Nephron progenitor cell (in vitro differentiated cells): ENCODE data around the gene PCSK1N.

Experiments
- DNase-seq: peaks from one replicate; pipeline ENCODE4 v3.0.0; 2021
- H3K27ac Mint-ChIP-seq: 2 replicates; pipeline ENCODE4 v1.8.0; 2021; ENCODE audit warnings: mild to moderate bottlenecking, moderate library complexity, mixed read lengths
- H3K27me3 Mint-ChIP-seq: 2 replicates; pipeline ENCODE4 v1.8.0; 2021; ENCODE audit warnings: mild to moderate bottlenecking, low read depth, mixed read lengths; ENCODE audit not compliant: poor library complexity
- H3K36me3 Mint-ChIP-seq: 2 replicates; pipeline ENCODE4 v1.8.0; 2021; ENCODE audit warnings: low read depth, mixed read lengths
- H3K4me1 Mint-ChIP-seq: 2 replicates; pipeline ENCODE4 v1.8.0; 2021; ENCODE audit warnings: mixed read lengths
- H3K4me3 Mint-ChIP-seq: 2 replicates; pipeline ENCODE4 v1.8.0; 2021; ENCODE audit warnings: mild to moderate bottlenecking, moderate library complexity, mixed read lengths
- H3K9me3 Mint-ChIP-seq: 2 replicates; pipeline ENCODE4 v1.8.0; 2021; ENCODE audit warnings: mild to moderate bottlenecking, moderate library complexity, mixed read lengths
- TF ChIP-seq, protein P1 (sequence below): fragments of 200-600 bp; sonication (generic); IDR thresholded peaks from 2 replicates; pipeline ENCODE4 v1.5.0; 2021; ENCODE audit warnings: antibody characterized with exemption

PCSK1N gene

DNA sequence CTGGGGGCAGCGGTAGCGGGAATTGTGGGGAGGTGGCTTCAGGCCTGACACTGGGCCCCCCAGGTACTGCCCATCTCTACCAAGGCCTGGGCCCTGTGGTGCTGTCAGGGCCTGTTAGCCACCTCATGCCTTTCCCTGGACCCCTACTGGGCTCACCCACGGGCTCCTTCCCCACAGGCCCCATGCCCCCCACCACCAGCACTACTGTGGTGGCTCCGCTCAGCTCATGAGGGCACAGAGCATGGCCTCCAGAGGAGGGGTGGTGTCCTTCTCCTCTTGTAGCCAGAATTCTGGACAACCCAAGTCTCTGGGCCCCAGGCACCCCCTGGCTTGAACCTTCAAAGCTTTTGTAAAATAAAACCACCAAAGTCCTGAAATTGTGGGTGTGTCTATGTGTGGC lies 41.5 kb downstream of the PCSK1N start:
- TF ChIP-seq, protein P1, sequence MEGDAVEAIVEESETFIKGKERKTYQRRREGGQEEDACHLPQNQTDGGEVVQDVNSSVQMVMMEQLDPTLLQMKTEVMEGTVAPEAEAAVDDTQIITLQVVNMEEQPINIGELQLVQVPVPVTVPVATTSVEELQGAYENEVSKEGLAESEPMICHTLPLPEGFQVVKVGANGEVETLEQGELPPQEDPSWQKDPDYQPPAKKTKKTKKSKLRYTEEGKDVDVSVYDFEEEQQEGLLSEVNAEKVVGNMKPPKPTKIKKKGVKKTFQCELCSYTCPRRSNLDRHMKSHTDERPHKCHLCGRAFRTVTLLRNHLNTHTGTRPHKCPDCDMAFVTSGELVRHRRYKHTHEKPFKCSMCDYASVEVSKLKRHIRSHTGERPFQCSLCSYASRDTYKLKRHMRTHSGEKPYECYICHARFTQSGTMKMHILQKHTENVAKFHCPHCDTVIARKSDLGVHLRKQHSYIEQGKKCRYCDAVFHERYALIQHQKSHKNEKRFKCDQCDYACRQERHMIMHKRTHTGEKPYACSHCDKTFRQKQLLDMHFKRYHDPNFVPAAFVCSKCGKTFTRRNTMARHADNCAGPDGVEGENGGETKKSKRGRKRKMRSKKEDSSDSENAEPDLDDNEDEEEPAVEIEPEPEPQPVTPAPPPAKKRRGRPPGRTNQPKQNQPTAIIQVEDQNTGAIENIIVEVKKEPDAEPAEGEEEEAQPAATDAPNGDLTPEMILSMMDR: no peak
- H3K4me1 Mint-ChIP-seq: peaks cover 8% of the 10 kb centered on the region
- no peaks in the 10 kb centered on the region for H3K36me3 Mint-ChIP-seq
- DNase-seq: no peak
- peaks cover 50% of the 10 kb centered on the region for H3K9me3 Mint-ChIP-seq
- H3K4me3 Mint-ChIP-seq: no peak overlapping the region
- peaks cover 14% of the 10 kb centered on the region for H3K27me3 Mint-ChIP-seq
- H3K27ac Mint-ChIP-seq: no peak overlapping the region

DNA sequence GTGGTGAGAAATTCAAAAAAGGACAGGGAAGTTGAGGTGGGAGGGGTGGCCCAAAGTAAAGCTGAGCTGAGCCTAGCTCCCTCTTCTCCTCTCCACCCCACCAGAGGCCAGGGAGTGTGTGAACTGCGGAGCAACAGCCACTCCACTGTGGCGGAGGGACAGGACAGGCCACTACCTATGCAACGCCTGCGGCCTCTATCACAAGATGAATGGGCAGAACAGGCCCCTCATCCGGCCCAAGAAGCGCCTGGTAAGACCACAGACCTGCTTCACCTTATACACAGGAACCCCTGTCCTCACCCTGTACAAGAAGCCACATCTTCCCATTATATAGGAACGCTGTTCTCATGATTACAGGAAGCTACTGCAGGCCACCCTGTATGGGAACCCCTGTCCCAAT lies 43.2 kb downstream of the PCSK1N start:
- Mint-ChIP-seq H3K27me3 (peaks cover 22% of the 10 kb centered on the region), H3K36me3 (no peaks in the 10 kb centered on the region), H3K9me3 (peaks cover 57% of the 10 kb centered on the region), H3K27ac (no peak overlapping the region), H3K4me1 (peaks cover 8% of the 10 kb centered on the region), H3K4me3 (no peak overlapping the region)
- TF ChIP-seq, protein P1: no peak
- no peak for DNase-seq

DNA sequence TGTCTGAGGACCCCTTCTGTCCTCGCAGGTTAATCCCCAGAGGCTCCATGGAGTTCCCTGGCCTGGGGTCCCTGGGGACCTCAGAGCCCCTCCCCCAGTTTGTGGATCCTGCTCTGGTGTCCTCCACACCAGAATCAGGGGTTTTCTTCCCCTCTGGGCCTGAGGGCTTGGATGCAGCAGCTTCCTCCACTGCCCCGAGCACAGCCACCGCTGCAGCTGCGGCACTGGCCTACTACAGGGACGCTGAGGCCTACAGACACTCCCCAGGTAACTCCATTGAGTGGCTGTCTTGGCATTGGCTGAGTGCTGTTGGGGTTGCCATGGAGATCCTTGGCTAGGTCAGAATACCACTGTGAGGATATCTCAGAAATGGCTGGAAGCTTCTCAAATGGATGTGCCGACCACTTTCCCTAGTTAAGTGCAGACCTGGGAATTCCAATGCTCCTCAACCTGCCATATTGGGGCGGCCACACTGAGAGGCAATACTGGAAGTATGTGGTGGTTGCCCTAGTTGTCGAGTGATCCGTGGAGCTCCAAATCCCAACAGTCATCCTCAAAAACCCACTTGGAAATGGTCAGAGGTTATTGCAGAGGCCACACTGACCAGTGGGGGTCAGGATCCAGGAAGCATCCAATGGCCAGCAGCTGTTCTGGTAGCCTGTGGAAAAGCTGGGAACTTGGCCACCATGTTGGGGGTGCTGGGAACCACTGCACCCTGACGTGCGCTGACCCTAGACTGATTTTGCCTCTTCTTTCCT lies 44.2 kb downstream of the PCSK1N start:
- Mint-ChIP-seq H3K4me1 (peaks cover 8% of the 10 kb centered on the region), H3K9me3 (peaks cover 60% of the 10 kb centered on the region), H3K27me3 (peaks cover 30% of the 10 kb centered on the region), H3K4me3 (no peak overlapping the region), H3K27ac (no peak overlapping the region), H3K36me3 (no peaks in the 10 kb centered on the region)
- TF ChIP-seq, protein P1: no peak
- no peak for DNase-seq

DNA sequence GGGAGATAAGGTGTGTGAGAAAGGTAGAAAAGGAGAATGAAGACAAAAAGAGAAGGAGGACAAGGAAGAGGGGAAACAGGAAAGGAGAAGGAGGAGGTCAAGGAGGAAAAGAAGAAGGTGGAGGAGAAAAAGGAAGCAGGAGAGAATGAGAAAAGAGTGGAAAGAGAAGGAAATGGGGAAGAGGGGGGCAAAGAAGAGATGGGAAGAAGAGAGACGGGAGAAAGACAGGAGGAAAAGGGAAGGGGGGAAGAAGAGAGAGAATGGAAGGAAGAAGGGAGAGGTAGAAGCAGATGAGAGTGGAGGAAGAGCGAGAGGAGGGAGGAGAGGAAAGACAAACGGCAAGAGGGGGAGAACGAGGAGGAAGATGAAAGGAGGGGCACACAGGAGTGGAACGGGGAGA lies 44.9 kb downstream of the PCSK1N start:
- TF ChIP-seq, protein P1: no peak
- DNase-seq: no peak
- Mint-ChIP-seq H3K36me3 (no peaks in the 10 kb centered on the region), H3K4me3 (no peak overlapping the region), H3K4me1 (peaks cover 8% of the 10 kb centered on the region), H3K27me3 (peaks cover 30% of the 10 kb centered on the region), H3K27ac (no peak overlapping the region), H3K9me3 (peaks cover 58% of the 10 kb centered on the region)

DNA sequence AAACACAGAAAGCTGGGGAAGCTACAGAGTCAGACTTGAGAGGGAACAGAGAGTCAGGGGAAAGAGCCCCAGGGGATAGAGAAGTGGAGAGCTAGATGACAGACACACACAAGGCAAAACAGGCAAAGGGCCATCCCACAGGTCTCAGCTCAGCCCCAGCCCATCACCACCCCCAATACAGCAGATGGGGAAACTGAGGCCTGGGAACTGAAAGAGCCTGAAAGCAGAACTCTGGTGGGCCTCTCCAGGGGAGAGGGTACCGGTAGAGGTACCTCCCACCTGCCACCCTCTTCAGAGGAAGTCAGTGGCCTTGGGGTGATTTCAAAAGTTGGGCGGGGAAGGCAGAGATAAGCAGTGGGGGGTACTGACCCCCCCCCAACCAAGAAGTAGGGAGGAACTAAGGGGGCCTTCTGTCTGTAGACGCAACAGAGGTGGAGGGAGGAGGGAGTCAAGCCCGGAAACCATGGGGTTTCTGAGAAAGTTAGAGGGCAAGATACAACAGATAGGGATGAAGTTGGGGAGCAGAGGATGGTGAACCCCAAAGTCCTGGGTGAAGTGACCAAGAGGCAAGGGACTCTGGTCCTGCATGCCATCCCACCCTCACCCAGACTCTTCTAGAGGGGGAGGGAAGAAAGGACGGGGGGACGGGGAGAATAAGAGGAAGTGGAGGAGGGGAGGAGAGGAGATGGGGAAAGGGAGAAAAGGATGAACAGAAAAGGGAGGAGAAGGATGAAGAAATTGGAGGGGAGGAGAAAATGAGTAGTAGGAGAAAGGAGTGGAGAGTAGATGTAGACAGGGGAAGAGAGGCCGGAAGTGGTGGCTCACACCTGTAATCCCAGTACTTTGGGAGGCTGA lies 45.8 kb downstream of the PCSK1N start:
- TF ChIP-seq, protein P1: no peak
- H3K27ac Mint-ChIP-seq: no peak overlapping the region
- no peaks in the 10 kb centered on the region for H3K36me3 Mint-ChIP-seq
- peaks cover 5% of the 10 kb centered on the region for H3K4me1 Mint-ChIP-seq
- H3K4me3 Mint-ChIP-seq: no peak overlapping the region
- no peak for DNase-seq
- peaks cover 30% of the 10 kb centered on the region for H3K27me3 Mint-ChIP-seq
- H3K9me3 Mint-ChIP-seq: peaks cover 62% of the 10 kb centered on the region
